Esophagus squamous epithelium (tissue), 4 donors: Measurements from ENCODE around the gene SRSF5.

ENCODE experiments used
- CTCF ChIP-seq, 6 experiments: fragments of 450-650 bp in 4 of 6; fragments of 200-600 bp in 2 of 6; sonication (generic) in 2 of 6; IDR thresholded peaks; one replicate each; pipeline ENCODE4 v1.5.1; 2016 to 2019; ENCODE audit warnings: antibody characterized with exemption in 6 of 6, mild to moderate bottlenecking in 4 of 6, moderate library complexity in 4 of 6
- POLR2A ChIP-seq, 4 donors: fragments of 450-650 bp; IDR thresholded peaks; one replicate each; pipeline ENCODE4 v1.6.1; 2017; ENCODE audit warnings: antibody characterized with exemption in 4 of 4, mild to moderate bottlenecking in 4 of 4, moderate library complexity in 3 of 4

- TF ChIP-seq CTCF (IDR thresholded peaks at IDR 0.05) (no peak), POLR2A (IDR thresholded peaks at IDR 0.05) (no peak)
Observed at GRCh38 chr14:69820991-69821390, 54.0 kb downstream of the SRSF5 start.
